22Rv1 (cell line): Measurements from ENCODE around the gene BEND3.

Experiments
- CTCF ChIP-seq: fragments of 450-650 bp; IDR thresholded peaks from 2 replicates; pipeline ENCODE4 v1.5.1; 2017; ENCODE audit warnings: mild to moderate bottlenecking
- ZFX ChIP-seq: fragments of 450-650 bp; IDR thresholded peaks from 2 replicates; pipeline ENCODE4 v1.6.1; 2017; ENCODE audit warnings: antibody characterized with exemption, borderline replicate concordance

GRCh38 chr6:107061125-107062020, 53.9 kb downstream of the BEND3 start:
- no peak for TF ChIP-seq CTCF
- TF ChIP-seq ZFX, result no peak
